MM.1S (cell line): ENCODE measurements around the gene PARVB.

Experiments used
- EZH2 ChIP-seq: fragments of 300-600 bp; sonication (generic); optimal IDR thresholded peaks from 2 replicates; pipeline ENCODE3; 2017; ENCODE audit warnings: low read depth, mild to moderate bottlenecking, antibody characterized with exemption, low read length, mixed read lengths
- TF ChIP-seq, protein P1 (sequence below): fragments of 300-600 bp; sonication (generic); IDR thresholded peaks from 2 replicates; pipeline ENCODE4 v1.5.1; 2016; ENCODE audit warnings: antibody characterized with exemption, low read length, mixed read lengths

DNA sequence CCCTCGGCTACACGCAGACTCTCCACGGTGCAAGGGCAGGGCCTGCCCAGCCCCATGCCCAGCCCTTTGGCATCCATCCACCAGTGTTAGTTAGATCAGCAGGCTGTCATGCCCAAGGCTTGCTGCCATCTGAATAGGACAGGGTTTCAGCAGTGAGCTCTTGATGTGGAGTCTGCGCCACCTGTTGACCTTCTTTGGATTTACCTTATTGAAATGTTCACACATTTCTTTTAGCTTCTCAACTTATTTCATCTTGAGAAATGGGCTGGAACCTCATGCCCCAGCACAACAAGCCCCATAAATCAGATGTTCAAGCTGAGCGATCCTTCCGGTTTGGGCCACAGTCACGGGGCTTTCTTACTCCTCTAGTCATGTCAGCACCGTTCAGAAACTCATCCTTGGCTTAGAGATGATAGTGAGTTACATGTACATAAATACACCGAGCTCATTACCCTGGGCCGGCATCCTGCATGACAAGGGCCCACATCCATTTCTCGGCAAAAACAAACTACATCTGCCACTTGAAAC lies 61.7 kb downstream of the PARVB start:
- TF ChIP-seq, protein P1, sequence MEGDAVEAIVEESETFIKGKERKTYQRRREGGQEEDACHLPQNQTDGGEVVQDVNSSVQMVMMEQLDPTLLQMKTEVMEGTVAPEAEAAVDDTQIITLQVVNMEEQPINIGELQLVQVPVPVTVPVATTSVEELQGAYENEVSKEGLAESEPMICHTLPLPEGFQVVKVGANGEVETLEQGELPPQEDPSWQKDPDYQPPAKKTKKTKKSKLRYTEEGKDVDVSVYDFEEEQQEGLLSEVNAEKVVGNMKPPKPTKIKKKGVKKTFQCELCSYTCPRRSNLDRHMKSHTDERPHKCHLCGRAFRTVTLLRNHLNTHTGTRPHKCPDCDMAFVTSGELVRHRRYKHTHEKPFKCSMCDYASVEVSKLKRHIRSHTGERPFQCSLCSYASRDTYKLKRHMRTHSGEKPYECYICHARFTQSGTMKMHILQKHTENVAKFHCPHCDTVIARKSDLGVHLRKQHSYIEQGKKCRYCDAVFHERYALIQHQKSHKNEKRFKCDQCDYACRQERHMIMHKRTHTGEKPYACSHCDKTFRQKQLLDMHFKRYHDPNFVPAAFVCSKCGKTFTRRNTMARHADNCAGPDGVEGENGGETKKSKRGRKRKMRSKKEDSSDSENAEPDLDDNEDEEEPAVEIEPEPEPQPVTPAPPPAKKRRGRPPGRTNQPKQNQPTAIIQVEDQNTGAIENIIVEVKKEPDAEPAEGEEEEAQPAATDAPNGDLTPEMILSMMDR, result peak; percentile 37
- TF ChIP-seq EZH2, result no peak
